Measurements from ENCODE around the gene PSMC3.

DNA sequence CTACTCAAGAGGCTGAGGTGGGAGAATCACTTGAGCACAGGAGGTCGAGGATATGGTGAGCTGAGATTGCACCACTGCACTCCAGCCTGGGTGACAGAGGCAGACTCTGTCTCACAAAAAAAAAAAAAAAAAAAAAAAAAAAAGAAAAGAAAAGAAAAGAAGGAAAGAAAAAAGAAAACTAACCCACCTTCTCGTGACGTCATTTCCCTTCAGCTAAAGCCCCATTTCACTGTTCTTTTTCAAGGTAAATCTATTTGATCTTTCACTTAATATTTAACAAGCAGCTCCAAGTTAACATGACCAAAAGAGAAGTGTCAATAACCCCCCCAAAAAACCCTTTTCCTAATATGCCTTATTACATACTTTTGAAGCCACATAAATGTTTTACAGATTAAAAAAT is 17.6 kb upstream of the PSMC3 start:
- TF ChIP-seq, protein P1, sequence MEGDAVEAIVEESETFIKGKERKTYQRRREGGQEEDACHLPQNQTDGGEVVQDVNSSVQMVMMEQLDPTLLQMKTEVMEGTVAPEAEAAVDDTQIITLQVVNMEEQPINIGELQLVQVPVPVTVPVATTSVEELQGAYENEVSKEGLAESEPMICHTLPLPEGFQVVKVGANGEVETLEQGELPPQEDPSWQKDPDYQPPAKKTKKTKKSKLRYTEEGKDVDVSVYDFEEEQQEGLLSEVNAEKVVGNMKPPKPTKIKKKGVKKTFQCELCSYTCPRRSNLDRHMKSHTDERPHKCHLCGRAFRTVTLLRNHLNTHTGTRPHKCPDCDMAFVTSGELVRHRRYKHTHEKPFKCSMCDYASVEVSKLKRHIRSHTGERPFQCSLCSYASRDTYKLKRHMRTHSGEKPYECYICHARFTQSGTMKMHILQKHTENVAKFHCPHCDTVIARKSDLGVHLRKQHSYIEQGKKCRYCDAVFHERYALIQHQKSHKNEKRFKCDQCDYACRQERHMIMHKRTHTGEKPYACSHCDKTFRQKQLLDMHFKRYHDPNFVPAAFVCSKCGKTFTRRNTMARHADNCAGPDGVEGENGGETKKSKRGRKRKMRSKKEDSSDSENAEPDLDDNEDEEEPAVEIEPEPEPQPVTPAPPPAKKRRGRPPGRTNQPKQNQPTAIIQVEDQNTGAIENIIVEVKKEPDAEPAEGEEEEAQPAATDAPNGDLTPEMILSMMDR (IDR thresholded peaks at IDR 0.05; ENCODE audit: low read depth, low read length, poor library complexity, severe bottlenecking) = no peak
- TF ChIP-seq EZH2phosphoT487 (IDR thresholded peaks at IDR 0.05; ENCODE audit: borderline replicate concordance, low read length) = no peak
